ENCODE results near the gene UPK3BL2. TPM values are rescaled to one million over a fixed set of nuclear protein-coding genes. Genes with fewer than 3 reads are reported as not detected.
"Not testable (repeated sequence)": the region's sequence is repeated elsewhere in the genome, so short reads cannot be mapped to it uniquely, and the experiment has no call there.

UPK3BL2 gene
- 7.9 and 11.0 TPM in 2 replicates for total RNA-seq
- long read RNA-seq: 0 reads

DNA sequence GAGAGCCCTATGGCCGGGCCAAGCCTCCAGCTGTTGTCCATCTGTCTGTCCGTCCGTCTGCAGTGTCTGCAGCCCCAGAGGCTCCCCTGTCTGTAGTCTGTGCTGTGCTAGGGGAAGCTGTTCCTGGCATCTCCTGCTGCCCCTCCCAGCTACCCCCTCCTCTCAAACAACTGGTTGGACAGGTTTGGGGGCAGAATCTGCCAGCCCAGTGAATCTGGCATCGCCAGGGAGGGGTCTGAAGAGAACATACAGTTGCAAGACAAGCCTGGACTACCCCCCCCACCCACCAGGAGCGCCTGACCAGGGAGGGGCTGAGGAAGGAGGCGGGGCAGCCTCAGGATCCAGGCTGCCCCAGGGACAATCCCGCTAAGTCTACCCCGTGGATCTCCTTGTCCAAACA, at the start of gene UPK3BL2:
TSS of gene UPK3BL2 (minus strand) at position 101 of the 400 bp plus-strand sequence. CDS start at position 41, 60 bp downstream.
- H3K27ac Mint-ChIP-seq (ENCODE audit: unreplicated experiment); H3K4me1 Mint-ChIP-seq (ENCODE audit: unreplicated experiment): not testable (repeated sequence)

DNA sequence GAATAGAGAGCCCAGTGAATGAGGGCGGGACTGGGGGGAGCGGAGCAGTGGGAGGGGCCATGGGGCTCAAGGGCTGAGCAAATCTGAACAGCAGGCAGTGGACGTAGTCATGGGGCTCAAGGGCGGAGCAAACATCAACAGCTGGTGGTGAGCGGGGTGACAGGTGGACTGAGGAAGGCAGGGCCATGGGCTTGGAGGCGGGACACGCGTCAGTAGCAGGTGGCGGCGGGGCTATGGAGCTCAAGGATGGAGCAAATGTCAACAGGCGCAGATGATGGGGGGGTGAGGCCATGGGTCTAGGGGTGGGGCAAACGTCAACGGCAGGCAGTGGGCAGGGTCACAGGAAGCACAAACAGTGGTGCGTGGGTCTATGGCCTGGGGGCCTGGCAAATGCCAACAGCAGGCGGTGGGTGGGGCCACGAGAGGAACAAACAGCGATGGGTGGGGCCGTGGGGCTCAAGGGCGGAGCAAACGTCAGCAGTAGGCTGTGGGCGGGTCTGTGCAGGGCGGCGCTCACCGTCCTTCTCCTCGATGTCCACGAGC, 49.1 kb upstream of the UPK3BL2 start:
- not testable (repeated sequence) for H3K27me3 Mint-ChIP-seq (ENCODE audit: unreplicated experiment); H3K36me3 Mint-ChIP-seq (ENCODE audit: unreplicated experiment); H3K9me3 Mint-ChIP-seq (ENCODE audit: unreplicated experiment); H3K4me1 Mint-ChIP-seq (ENCODE audit: unreplicated experiment); H3K4me3 Mint-ChIP-seq (ENCODE audit: unreplicated experiment); H3K27ac Mint-ChIP-seq (ENCODE audit: unreplicated experiment)
- DNase-seq (ENCODE audit: extremely low spot score, unreplicated experiment): peak; percentile 59

More for the DNA sequence above, at the start of gene UPK3BL2:
- H3K9me3 Mint-ChIP-seq (ENCODE audit: unreplicated experiment); DNase-seq (ENCODE audit: extremely low spot score, unreplicated experiment); H3K27me3 Mint-ChIP-seq (ENCODE audit: unreplicated experiment); H3K36me3 Mint-ChIP-seq (ENCODE audit: unreplicated experiment); H3K4me3 Mint-ChIP-seq (ENCODE audit: unreplicated experiment): not testable (repeated sequence)

DNA sequence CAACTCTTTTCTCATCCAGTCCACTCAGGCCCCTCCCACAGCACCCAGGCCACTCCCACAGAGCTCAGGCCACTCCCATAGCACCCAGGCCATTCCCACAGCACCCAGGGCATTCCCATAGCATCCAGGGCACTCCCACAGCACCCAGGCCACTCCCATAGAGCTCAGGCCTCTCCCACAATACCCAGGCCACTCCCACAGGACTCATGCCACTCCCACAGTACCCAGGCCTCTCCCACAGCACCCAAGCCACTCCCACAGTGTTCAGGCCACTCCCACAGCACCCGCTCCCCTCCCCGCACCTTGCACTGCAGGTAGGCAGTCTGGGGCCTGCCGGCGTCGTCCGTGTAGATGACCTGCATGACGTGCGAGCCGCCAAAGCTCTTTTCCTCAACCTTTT, 46.4 kb upstream of the UPK3BL2 start:
- not testable (repeated sequence) for H3K27me3 Mint-ChIP-seq (ENCODE audit: unreplicated experiment); H3K4me1 Mint-ChIP-seq (ENCODE audit: unreplicated experiment); DNase-seq (ENCODE audit: extremely low spot score, unreplicated experiment); H3K9me3 Mint-ChIP-seq (ENCODE audit: unreplicated experiment); H3K36me3 Mint-ChIP-seq (ENCODE audit: unreplicated experiment); H3K4me3 Mint-ChIP-seq (ENCODE audit: unreplicated experiment); H3K27ac Mint-ChIP-seq (ENCODE audit: unreplicated experiment)

DNA sequence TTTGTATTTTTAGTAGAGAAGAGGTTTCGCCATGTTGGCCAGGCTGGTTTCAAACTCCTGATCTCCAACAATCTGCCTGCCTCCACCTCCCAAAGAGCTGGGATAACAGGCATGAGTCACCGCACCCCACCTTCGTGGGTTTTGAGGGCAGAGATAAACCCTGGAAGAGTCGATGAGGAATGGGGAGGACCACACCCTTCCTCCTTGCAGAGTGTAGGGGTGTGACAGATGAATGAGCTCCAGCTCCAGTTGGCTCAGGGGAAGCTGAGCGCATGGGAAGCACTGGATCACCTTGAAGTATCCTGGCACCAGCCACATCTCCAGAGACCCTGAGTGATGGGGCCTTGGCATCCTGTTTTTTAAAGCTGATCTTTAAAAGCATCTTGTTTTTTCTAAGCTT, 40.0 kb upstream of the UPK3BL2 start:
- not testable (repeated sequence) for H3K9me3 Mint-ChIP-seq (ENCODE audit: unreplicated experiment); H3K36me3 Mint-ChIP-seq (ENCODE audit: unreplicated experiment); H3K4me3 Mint-ChIP-seq (ENCODE audit: unreplicated experiment)

DNA sequence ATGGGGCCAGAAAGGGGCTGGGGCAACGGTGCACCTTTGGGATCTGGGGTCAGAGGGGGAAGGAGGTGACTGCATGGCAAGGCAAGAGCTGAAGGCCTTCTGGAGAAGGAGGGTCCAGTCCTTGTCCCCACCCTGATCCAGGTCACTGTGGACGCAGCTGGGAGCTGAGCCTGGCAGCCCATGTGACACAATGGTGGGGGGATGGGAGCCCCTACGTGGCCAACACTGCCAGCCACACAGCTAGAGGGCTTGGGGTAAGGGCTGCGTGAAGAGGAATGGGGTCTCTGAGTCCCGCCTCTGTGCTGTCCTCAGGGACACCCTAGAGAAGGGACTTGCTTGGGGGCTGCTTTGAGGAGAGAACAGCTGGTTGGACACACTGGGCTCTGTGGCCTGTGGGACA, 38.2 kb upstream of the UPK3BL2 start:
- H3K36me3 Mint-ChIP-seq (ENCODE audit: unreplicated experiment); H3K27me3 Mint-ChIP-seq (ENCODE audit: unreplicated experiment); H3K4me3 Mint-ChIP-seq (ENCODE audit: unreplicated experiment); H3K9me3 Mint-ChIP-seq (ENCODE audit: unreplicated experiment); H3K4me1 Mint-ChIP-seq (ENCODE audit: unreplicated experiment); H3K27ac Mint-ChIP-seq (ENCODE audit: unreplicated experiment); DNase-seq (ENCODE audit: extremely low spot score, unreplicated experiment): not testable (repeated sequence)

More for the DNA sequence above, 40.0 kb upstream of the UPK3BL2 start:
- H3K27me3 Mint-ChIP-seq (ENCODE audit: unreplicated experiment); H3K4me1 Mint-ChIP-seq (ENCODE audit: unreplicated experiment); H3K27ac Mint-ChIP-seq (ENCODE audit: unreplicated experiment); DNase-seq (ENCODE audit: extremely low spot score, unreplicated experiment): not testable (repeated sequence)

GRCh38 chr7:102578486-102578885, 35.0 kb upstream of the UPK3BL2 start:
- not testable (repeated sequence) for H3K36me3 Mint-ChIP-seq (ENCODE audit: unreplicated experiment); H3K4me1 Mint-ChIP-seq (ENCODE audit: unreplicated experiment); H3K9me3 Mint-ChIP-seq (ENCODE audit: unreplicated experiment); H3K4me3 Mint-ChIP-seq (ENCODE audit: unreplicated experiment); H3K27me3 Mint-ChIP-seq (ENCODE audit: unreplicated experiment); H3K27ac Mint-ChIP-seq (ENCODE audit: unreplicated experiment)
- DNase-seq (ENCODE audit: extremely low spot score, unreplicated experiment): peak; percentile 63

DNA sequence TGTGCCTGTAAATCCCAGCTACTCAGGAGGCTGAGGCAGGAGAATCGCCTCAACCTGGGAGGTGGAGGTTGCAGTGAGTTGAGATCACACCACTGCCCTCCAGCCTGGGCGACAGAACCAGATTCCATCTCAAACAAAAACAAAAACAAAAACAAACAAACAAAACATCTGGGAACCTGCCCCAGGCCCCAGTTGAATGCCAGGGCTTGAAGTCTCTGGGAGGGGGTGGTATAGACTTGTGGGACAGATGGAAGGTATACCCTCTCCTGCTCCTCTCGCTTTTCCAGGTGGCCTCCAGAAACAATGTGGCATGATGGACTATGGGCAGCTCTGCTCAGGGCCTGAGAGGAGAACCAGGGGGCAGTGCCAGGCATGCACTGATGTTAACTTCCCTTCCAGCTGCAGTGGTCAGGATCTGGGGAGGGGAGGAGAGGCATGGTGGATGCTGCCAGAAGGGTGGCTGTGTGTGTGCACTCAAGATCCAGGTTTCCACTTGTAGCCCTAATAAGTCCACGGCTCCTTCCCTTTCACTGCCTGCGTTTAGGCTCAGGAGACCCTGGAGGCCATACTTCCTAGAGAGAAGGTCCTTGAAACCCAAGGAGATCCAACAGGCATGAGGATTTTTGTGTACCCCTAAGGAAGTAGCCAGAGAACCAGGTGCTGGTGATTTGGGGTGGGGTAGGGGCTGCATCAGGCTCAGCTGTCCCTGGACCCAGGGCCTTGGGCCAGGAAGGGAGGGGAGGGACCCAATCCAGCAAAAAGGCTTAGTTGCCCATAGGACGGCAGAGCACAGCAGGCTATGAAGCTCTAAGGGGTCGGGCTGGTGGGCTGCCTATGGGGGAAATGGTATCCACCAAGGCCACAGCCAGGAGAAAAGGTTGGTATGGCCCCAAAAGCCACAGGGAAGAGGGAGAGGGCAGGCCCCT, 34.1 kb upstream of the UPK3BL2 start:
- peak; percentile 63 for DNase-seq (ENCODE audit: extremely low spot score, unreplicated experiment)
- not testable (repeated sequence) for H3K9me3 Mint-ChIP-seq (ENCODE audit: unreplicated experiment); H3K36me3 Mint-ChIP-seq (ENCODE audit: unreplicated experiment); H3K27me3 Mint-ChIP-seq (ENCODE audit: unreplicated experiment); H3K4me3 Mint-ChIP-seq (ENCODE audit: unreplicated experiment); H3K4me1 Mint-ChIP-seq (ENCODE audit: unreplicated experiment); H3K27ac Mint-ChIP-seq (ENCODE audit: unreplicated experiment)

DNA sequence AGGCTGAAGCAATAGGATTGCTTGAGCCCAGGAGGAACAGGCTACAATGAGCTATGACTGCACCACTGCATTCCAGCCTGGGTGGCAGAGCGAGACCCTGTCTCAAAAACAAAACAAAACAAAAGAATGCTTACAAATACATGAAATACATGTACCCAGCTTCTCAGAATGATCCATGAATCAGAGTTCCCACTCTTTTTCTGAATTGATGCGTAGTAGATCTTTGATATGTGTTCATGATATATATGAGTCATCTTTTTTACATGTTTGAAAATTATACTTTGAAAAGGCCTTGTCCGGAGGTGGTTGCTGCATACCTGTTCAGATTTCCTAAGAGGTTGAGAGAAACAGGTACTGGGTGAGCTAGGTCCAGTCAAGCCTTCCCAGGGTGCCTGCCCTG, 32.9 kb upstream of the UPK3BL2 start:
- H3K9me3 Mint-ChIP-seq (ENCODE audit: unreplicated experiment): not testable (repeated sequence)

DNA sequence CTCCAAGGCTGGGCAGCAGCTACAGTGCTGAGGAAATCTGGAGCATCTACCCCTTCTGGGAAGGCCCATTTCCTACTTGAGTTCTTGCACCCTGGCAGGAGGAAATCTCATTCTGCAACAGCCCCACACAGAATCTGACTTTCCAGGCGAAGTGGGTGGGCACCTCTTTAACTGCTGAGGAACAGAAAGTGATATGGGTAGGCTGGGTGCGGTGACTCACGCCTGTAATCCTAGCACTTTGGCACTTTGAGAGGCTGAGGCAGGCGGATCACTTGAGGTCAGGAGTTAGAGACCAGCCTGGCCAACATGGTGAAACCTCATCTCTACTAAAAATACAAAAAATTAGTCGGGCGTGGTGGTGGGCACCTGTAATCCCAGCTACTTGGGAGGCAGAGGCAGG, 31.1 kb upstream of the UPK3BL2 start:
- H3K27me3 Mint-ChIP-seq (ENCODE audit: unreplicated experiment); H3K27ac Mint-ChIP-seq (ENCODE audit: unreplicated experiment); H3K36me3 Mint-ChIP-seq (ENCODE audit: unreplicated experiment); H3K4me1 Mint-ChIP-seq (ENCODE audit: unreplicated experiment); DNase-seq (ENCODE audit: extremely low spot score, unreplicated experiment); H3K4me3 Mint-ChIP-seq (ENCODE audit: unreplicated experiment); H3K9me3 Mint-ChIP-seq (ENCODE audit: unreplicated experiment): not testable (repeated sequence)

More for the DNA sequence above, 32.9 kb upstream of the UPK3BL2 start:
- not testable (repeated sequence) for H3K4me3 Mint-ChIP-seq (ENCODE audit: unreplicated experiment); H3K36me3 Mint-ChIP-seq (ENCODE audit: unreplicated experiment); H3K27ac Mint-ChIP-seq (ENCODE audit: unreplicated experiment); H3K4me1 Mint-ChIP-seq (ENCODE audit: unreplicated experiment); DNase-seq (ENCODE audit: extremely low spot score, unreplicated experiment); H3K27me3 Mint-ChIP-seq (ENCODE audit: unreplicated experiment)
